A549 (cell line): ENCODE data around the gene MGLL. TPM values are rescaled to one million over a fixed set of nuclear protein-coding genes. Genes with fewer than 3 reads are reported as not detected.

Experiments
- ATAC-seq, 2 experiments: fragments of 200-7000 bp in 1 of 2; fragments of >200 bp in 1 of 2; cut with Nextera tagmentation in 1 of 2; cut with Tn5 transposase in 1 of 2; 3 replicates each; pipeline versions ENCODE4 v1.8.0 to v1.9.1; 2018 to 2020; ENCODE audit warnings: mild to moderate bottlenecking in 1 of 2, moderate library complexity in 1 of 2
- CTCF ChIA-PET: fragments of 300-600 bp; sonication (Branson Sonifier 250); formaldehyde crosslinking; extraction: SDS; loops from one replicate; lab custom pipeline; 2021; ENCODE audit warnings: antibody characterized with exemption, inconsistent platforms; lab: Yijun Ruan, JAX
- POLR2A ChIA-PET: fragments of 350-600 bp; formaldehyde crosslinking; extraction: SDS; loops from one replicate; lab custom pipeline; 2021; ENCODE audit warnings: antibody characterized with exemption, inconsistent platforms; lab: Yijun Ruan, JAX
- DNase-seq, 2 experiments: peaks; one replicate each; pipeline versions ENCODE4 v3.0.0 to v3.0.0-alpha.2; 2011 to 2016; ENCODE audit warnings: low read depth in 1 of 2, low spot score in 1 of 2
- FAIRE-seq: peaks from 2 replicates; lab custom pipeline; 2011; peaks lifted over from hg19 to GRCh38; lab: Jason Lieb, UNC
- H3K27ac ChIP-seq, 2 experiments: fragments of >200 bp; sonication (Bioruptor Twin); formaldehyde crosslinking; 3 replicates each; pipeline ENCODE4 v1.5.1; 2016 to 2017
- H3K4me1 ChIP-seq: fragments of >200 bp; sonication (Bioruptor Twin); formaldehyde crosslinking; 3 replicates; pipeline ENCODE4 v1.6.1; 2016
- H3K4me2 ChIP-seq: fragments of >200 bp; sonication (Bioruptor Twin); formaldehyde crosslinking; 3 replicates; pipeline ENCODE4 v1.6.1; 2016
- H3K4me3 ChIP-seq: fragments of >200 bp; sonication (Bioruptor Twin); formaldehyde crosslinking; 3 replicates; pipeline ENCODE4 v1.5.1; 2016
- H3K9me3 ChIP-seq: fragments of >200 bp; sonication (Bioruptor Twin); formaldehyde crosslinking; 3 replicates; pipeline ENCODE4 v1.6.1; 2016
- ATOH8 ChIP-seq: fragments of 250-450 bp; sonication (Bioruptor Pico); IDR thresholded peaks from 2 replicates; pipeline ENCODE4 v1.5.0; 2020; ENCODE audit warnings: low read depth, mild to moderate bottlenecking, moderate library complexity
- BHLHE40 ChIP-seq: IDR thresholded peaks from 2 replicates; pipeline ENCODE4 v1.6.1; 2012; ENCODE audit warnings: low read depth, low read length, inconsistent platforms
- CBX2 ChIP-seq: fragments of 200-600 bp; sonication (generic); IDR thresholded peaks from 2 replicates; pipeline ENCODE4 v1.6.1; 2016; ENCODE audit warnings: low read depth, mild to moderate bottlenecking, borderline replicate concordance
- CHD4 ChIP-seq: fragments of 200-600 bp; sonication (generic); IDR thresholded peaks from 2 replicates; pipeline ENCODE4 v1.6.1; 2016; ENCODE audit warnings: antibody characterized with exemption, mild to moderate bottlenecking, borderline replicate concordance
- E2F6 ChIP-seq: IDR thresholded peaks from 2 replicates; pipeline ENCODE4 v1.6.1; 2012; ENCODE audit warnings: low read depth, borderline replicate concordance
- EHF ChIP-seq: fragments of 250-450 bp; sonication (Bioruptor Pico); IDR thresholded peaks from 2 replicates; pipeline ENCODE4 v1.5.0; 2020; ENCODE audit warnings: mild to moderate bottlenecking
- EHMT2 ChIP-seq: fragments of 200-600 bp; sonication (generic); IDR thresholded peaks from 2 replicates; pipeline ENCODE4 v1.6.1; 2016; ENCODE audit warnings: antibody characterized with exemption, low read depth, mild to moderate bottlenecking, moderate library complexity
- ESRRA ChIP-seq: fragments of 150-350 bp; IDR thresholded peaks from 2 replicates; pipeline ENCODE4 v1.6.1; 2014; ENCODE audit warnings: mild to moderate bottlenecking, low read length, borderline replicate concordance
- FOSB ChIP-seq: fragments of 250-450 bp; sonication (Bioruptor Pico); IDR thresholded peaks from 2 replicates; pipeline ENCODE4 v1.5.0; 2020; ENCODE audit warnings: mild to moderate bottlenecking, moderate library complexity
- GATA3 ChIP-seq: IDR thresholded peaks from 2 replicates; pipeline ENCODE4 v1.6.1; 2012; ENCODE audit warnings: borderline replicate concordance
- HDAC2 ChIP-seq: fragments of 200-600 bp; sonication (generic); IDR thresholded peaks from 2 replicates; pipeline ENCODE4 v1.6.1; 2016
- HEYL ChIP-seq: fragments of 250-450 bp; sonication (Bioruptor Pico); IDR thresholded peaks from 2 replicates; pipeline ENCODE4 v1.8.0; 2021; ENCODE audit warnings: mild to moderate bottlenecking, moderate library complexity
- HOXA7 ChIP-seq: fragments of 250-450 bp; sonication (Bioruptor Pico); IDR thresholded peaks from 2 replicates; pipeline ENCODE4 v1.5.0; 2020; ENCODE audit warnings: mild to moderate bottlenecking, moderate library complexity
- HOXB13 ChIP-seq: fragments of 250-450 bp; sonication (Bioruptor Pico); IDR thresholded peaks from 2 replicates; pipeline ENCODE4 v1.5.0; 2020; ENCODE audit warnings: low read depth, mild to moderate bottlenecking, moderate library complexity
- JUNB ChIP-seq: fragments of >200 bp; sonication (Bioruptor Twin); formaldehyde crosslinking; IDR thresholded peaks from 2 replicates; pipeline ENCODE4 v1.6.1; 2016
- KDM1A ChIP-seq: fragments of 200-600 bp; sonication (generic); IDR thresholded peaks from 2 replicates; pipeline ENCODE4 v1.6.1; 2016; ENCODE audit warnings: low read depth, mild to moderate bottlenecking
- KDM5A ChIP-seq: fragments of 200-600 bp; sonication (generic); IDR thresholded peaks from 2 replicates; pipeline ENCODE4 v1.6.1; 2016; ENCODE audit warnings: antibody characterized with exemption, mild to moderate bottlenecking
- NFE2L2 ChIP-seq: fragments of 150-350 bp; conservative IDR thresholded peaks from 2 replicates; pipeline ENCODE4 v1.6.1; 2014; ENCODE audit warnings: low read length
- NPAS2 ChIP-seq: fragments of 250-450 bp; sonication (Bioruptor Pico); IDR thresholded peaks from 2 replicates; pipeline ENCODE4 v1.8.0; 2022; ENCODE audit warnings: mild to moderate bottlenecking, moderate library complexity, borderline replicate concordance
- PHF8 ChIP-seq: fragments of 200-600 bp; sonication (generic); IDR thresholded peaks from 2 replicates; pipeline ENCODE4 v1.6.1; 2016; ENCODE audit warnings: low read depth, mild to moderate bottlenecking, antibody characterized with exemption, moderate library complexity, borderline replicate concordance
- POLR2AphosphoS2 ChIP-seq: conservative IDR thresholded peaks from 2 replicates; pipeline ENCODE4 v1.6.1; 2012; ENCODE audit warnings: low read length, improper control_type of control experiment, inconsistent platforms
- RAD21 ChIP-seq, 2 experiments: fragments of >200 bp in 1 of 2; sonication (Bioruptor Twin) in 1 of 2; formaldehyde crosslinking in 1 of 2; IDR thresholded peaks in 1 of 2; conservative IDR thresholded peaks in 1 of 2; 2 replicates in 1 of 2; 3 replicates in 1 of 2; pipeline ENCODE4 v1.6.1; 2012 to 2018; ENCODE audit warnings: inconsistent platforms in 1 of 2
- RCOR1 ChIP-seq: fragments of 150-350 bp; IDR thresholded peaks from 2 replicates; pipeline ENCODE4 v1.6.1; 2014; ENCODE audit warnings: antibody characterized with exemption, low read length, low read depth
- RFX5 ChIP-seq: fragments of 450-650 bp; IDR thresholded peaks from 2 replicates; pipeline ENCODE4 v1.7.1; 2014; ENCODE audit warnings: antibody characterized with exemption, mild to moderate bottlenecking, moderate library complexity
- ZFP36 ChIP-seq: fragments of 450-650 bp; IDR thresholded peaks from 2 replicates; pipeline ENCODE4 v1.6.1; 2014; ENCODE audit warnings: borderline replicate concordance; ENCODE audit not compliant: partially characterized antibody
- ZNF302 ChIP-seq: fragments of 250-450 bp; sonication (Bioruptor Pico); IDR thresholded peaks from 2 replicates; pipeline ENCODE4 v1.9.0; 2021; ENCODE audit warnings: inconsistent platforms, mild to moderate bottlenecking, moderate library complexity
- ZSCAN20 ChIP-seq: fragments of 250-450 bp; sonication (Bioruptor Pico); IDR thresholded peaks from 2 replicates; pipeline ENCODE4 v1.8.0; 2022; ENCODE audit warnings: mild to moderate bottlenecking, moderate library complexity
- WGBS: methylation state at CpG from one replicate; pipeline ENCODE4 v1.1.6; 2017; ENCODE audit errors: missing lambda C conversion rate; 5-methylcytosine and 5-hydroxymethylcytosine counted together
- polyA plus RNA-seq, 4 experiments: library from polyadenylated mRNA; depleted of rRNA in 3 of 4; stranded (reverse); fragments of >200 nt; fragmentation: RNase III in 1 of 4; extraction: RNeasy Plus Mini Kit Qiagen cat#74134 plus additional on column Dnase treatment in 1 of 4; gene quantifications; 2 replicates in 3 of 4; 3 replicates in 1 of 4; pipeline ENCODE4 v1.2.3, GENCODE V29; 2011 to 2017
- TF ChIP-seq, protein P1 (sequence below): IDR thresholded peaks from 2 replicates; pipeline ENCODE4 v1.6.1; 2012
- TF ChIP-seq, protein P2 (sequence below): fragments of >200 bp; sonication (Bioruptor Twin); formaldehyde crosslinking; IDR thresholded peaks from 3 replicates; pipeline ENCODE4 v1.6.1; 2016
- TF ChIP-seq, protein P3 (sequence below): fragments of 200-600 bp; sonication (generic); IDR thresholded peaks from 2 replicates; pipeline ENCODE4 v1.6.1; 2016; ENCODE audit warnings: antibody characterized with exemption, mild to moderate bottlenecking, moderate library complexity

The MGLL gene
- polyA plus RNA-seq, 2 of the 4 experiments (the other 2 are of a cell fraction): 38.5 to 41.5 TPM

DNA sequence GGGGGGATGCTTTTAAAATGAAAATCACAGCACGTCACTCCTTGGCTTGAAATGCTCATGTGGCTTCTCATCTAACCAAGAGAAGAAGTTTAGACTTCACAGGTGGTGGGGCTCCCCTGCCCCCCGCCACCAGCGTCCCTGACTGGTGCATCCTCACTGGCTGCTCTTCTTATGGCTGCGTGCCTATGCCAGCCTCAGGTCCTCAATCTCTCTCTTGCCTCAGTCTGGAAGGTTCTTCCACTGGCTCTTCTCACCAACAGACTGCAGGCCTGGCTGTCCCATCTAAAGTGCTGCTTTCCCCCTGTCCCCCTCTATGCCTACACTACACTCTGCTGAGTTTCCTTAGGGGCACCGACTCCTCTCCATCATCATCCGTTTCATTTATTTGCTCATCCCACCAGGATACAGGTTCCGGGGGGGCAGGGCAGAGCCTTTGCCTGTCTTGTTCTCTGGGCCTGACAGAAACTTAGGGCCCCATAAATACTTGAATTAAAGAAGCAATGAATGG, 128.9 kb downstream of the MGLL start:
- Histone ChIP-seq H3K9me3 (no peaks in the 10 kb centered on the region), H3K4me1 (peaks cover 75% of the 10 kb centered on the region), H3K4me3 (no peak overlapping the region), H3K4me2 (no peak overlapping the region), H3K27ac (peak overlapping the region in 1 of 2 experiments; percentile 41; a peak in 1 of 6 replicates)
- DNase-seq (no peak), ATAC-seq (no peak), FAIRE-seq (no peak)
- ChIA-PET CTCF (interaction anchor here (0.7 to 12.9 kb wide), 7 partner anchors 13 to 275 kb away, joined by 4 to 111 read pairs (median 7); no protein-coding TSS in a partner anchor), POLR2A (no interaction called here)
- WGBS: 93% methylated on average over 7 of the region's 7 CpGs
- TF ChIP-seq, protein P1, sequence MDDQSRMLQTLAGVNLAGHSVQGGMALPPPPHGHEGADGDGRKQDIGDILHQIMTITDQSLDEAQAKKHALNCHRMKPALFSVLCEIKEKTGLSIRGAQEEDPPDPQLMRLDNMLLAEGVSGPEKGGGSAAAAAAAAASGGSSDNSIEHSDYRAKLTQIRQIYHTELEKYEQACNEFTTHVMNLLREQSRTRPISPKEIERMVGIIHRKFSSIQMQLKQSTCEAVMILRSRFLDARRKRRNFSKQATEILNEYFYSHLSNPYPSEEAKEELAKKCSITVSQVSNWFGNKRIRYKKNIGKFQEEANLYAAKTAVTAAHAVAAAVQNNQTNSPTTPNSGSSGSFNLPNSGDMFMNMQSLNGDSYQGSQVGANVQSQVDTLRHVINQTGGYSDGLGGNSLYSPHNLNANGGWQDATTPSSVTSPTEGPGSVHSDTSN: no peak
- no peak for TF ChIP-seq JUNB
- TF ChIP-seq, protein P2, sequence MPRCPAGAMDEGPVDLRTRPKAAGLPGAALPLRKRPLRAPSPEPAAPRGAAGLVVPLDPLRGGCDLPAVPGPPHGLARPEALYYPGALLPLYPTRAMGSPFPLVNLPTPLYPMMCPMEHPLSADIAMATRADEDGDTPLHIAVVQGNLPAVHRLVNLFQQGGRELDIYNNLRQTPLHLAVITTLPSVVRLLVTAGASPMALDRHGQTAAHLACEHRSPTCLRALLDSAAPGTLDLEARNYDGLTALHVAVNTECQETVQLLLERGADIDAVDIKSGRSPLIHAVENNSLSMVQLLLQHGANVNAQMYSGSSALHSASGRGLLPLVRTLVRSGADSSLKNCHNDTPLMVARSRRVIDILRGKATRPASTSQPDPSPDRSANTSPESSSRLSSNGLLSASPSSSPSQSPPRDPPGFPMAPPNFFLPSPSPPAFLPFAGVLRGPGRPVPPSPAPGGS: no peak
- TF ChIP-seq POLR2AphosphoS2: no peak
- TF ChIP-seq KDM5A: no peak
- no peak for TF ChIP-seq HOXB13 (CRISPR knock-in tag)
- no peak for TF ChIP-seq HOXA7
- TF ChIP-seq, protein P3, sequence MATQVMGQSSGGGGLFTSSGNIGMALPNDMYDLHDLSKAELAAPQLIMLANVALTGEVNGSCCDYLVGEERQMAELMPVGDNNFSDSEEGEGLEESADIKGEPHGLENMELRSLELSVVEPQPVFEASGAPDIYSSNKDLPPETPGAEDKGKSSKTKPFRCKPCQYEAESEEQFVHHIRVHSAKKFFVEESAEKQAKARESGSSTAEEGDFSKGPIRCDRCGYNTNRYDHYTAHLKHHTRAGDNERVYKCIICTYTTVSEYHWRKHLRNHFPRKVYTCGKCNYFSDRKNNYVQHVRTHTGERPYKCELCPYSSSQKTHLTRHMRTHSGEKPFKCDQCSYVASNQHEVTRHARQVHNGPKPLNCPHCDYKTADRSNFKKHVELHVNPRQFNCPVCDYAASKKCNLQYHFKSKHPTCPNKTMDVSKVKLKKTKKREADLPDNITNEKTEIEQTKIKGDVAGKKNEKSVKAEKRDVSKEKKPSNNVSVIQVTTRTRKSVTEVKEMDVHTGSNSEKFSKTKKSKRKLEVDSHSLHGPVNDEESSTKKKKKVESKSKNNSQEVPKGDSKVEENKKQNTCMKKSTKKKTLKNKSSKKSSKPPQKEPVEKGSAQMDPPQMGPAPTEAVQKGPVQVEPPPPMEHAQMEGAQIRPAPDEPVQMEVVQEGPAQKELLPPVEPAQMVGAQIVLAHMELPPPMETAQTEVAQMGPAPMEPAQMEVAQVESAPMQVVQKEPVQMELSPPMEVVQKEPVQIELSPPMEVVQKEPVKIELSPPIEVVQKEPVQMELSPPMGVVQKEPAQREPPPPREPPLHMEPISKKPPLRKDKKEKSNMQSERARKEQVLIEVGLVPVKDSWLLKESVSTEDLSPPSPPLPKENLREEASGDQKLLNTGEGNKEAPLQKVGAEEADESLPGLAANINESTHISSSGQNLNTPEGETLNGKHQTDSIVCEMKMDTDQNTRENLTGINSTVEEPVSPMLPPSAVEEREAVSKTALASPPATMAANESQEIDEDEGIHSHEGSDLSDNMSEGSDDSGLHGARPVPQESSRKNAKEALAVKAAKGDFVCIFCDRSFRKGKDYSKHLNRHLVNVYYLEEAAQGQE: no peak
- no peak for TF ChIP-seq ESRRA
- no peak for TF ChIP-seq ZNF302 (CRISPR knock-in tag)
- TF ChIP-seq NFE2L2: no peak
- TF ChIP-seq FOSB: no peak
- no peak for TF ChIP-seq HEYL
- TF ChIP-seq RFX5: no peak
- TF ChIP-seq CHD4: no peak
- TF ChIP-seq GATA3: no peak
- no peak for TF ChIP-seq RAD21 (conservative IDR thresholded peaks at IDR 0.05 in 1 of 2, IDR thresholded peaks at IDR 0.05 in 1 of 2)
- no peak for TF ChIP-seq KDM1A
- TF ChIP-seq NPAS2 (CRISPR knock-in tag): no peak

DNA sequence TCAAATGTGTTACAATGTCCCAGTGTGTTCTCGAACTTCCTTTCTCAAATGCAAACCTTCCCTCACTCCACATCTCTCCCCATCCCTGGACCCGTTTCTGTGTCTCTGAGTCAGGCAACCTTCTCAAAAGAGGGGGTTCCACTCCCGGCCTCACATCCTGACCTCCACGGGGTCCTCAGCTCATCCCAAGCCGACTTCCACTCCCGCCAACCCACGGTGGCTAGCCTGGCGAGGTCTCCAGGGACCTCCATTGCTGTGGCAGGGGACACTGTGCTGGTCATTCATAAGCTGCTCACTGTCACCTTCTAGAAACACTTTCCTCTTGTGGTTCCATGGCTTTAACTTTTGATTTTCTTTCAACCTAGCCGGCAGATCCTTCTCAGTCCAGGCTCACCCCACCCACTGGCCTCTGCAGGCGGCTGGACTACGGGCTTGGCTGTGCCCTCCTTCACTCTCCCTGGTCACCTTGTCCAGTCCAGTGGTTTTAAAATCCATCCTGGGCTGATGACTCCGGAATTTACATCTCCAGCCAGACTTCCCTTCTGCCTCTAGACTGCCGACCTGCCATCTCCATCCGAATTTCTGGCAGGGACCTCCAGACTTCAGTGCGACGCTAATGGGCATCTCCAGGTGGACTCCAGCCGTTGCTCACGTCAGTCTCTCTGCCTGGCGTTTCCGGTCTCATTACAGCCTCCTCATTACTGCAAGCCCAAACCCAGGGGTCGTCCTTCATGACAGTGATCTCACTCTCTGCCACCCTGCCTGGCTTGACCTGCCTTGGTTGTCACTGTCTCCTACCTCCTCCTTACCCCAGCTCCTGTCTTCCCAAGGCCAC, 129.6 kb downstream of the MGLL start:
- Histone ChIP-seq H3K9me3 (no peaks in the 10 kb centered on the region), H3K27ac (peak overlapping the region; percentile 16 to 72; a peak in 1 of 6 replicates), H3K4me1 (peaks cover 68% of the 10 kb centered on the region), H3K4me2 (no peak overlapping the region), H3K4me3 (no peak overlapping the region)
- FAIRE-seq (no peak), DNase-seq (no peak), ATAC-seq (no peak)
- ChIA-PET POLR2A (no interaction called here), CTCF (interaction anchor here (0.7 to 12.9 kb wide), 6 partner anchors 9 to 266 kb away, joined by 3 to 111 read pairs (median 4); no protein-coding TSS in a partner anchor)
- WGBS: 85% methylated on average over 21 of the region's 21 CpGs
- no peak for TF ChIP-seq RAD21 (conservative IDR thresholded peaks at IDR 0.05 in 1 of 2, IDR thresholded peaks at IDR 0.05 in 1 of 2)
- TF ChIP-seq ATOH8 (CRISPR knock-in tag): no peak
- TF ChIP-seq BHLHE40: no peak
- no peak for TF ChIP-seq PHF8
- TF ChIP-seq ZNF302 (CRISPR knock-in tag): no peak
- TF ChIP-seq EHF (CRISPR knock-in tag): no peak
- no peak for TF ChIP-seq HDAC2
- no peak for TF ChIP-seq ZFP36
- TF ChIP-seq ZSCAN20 (CRISPR knock-in tag): no peak
- TF ChIP-seq NFE2L2: no peak
- TF ChIP-seq EHMT2: no peak
- no peak for TF ChIP-seq CBX2
- no peak for TF ChIP-seq E2F6
- TF ChIP-seq RCOR1: no peak
